Adrenal gland (tissue), 5 donors: Measurements from ENCODE around the gene BMPR1B.

Experiments
- POLR2A ChIP-seq, 2 donors: fragments of 450-650 bp; IDR thresholded peaks; one replicate each; pipeline ENCODE4 v1.6.1; 2017; ENCODE audit warnings: antibody characterized with exemption in 2 of 2, mild to moderate bottlenecking in 2 of 2, moderate library complexity in 1 of 2
- TF ChIP-seq, protein P1 (sequence below), 6 experiments: fragments of 450-650 bp in 4 of 6; fragments of 200-600 bp in 2 of 6; sonication (generic) in 1 of 6; IDR thresholded peaks; 1 replicate in 5 of 6; 2 replicates in 1 of 6; pipeline versions ENCODE4 v1.5.1 to v1.8.0; 2016 to 2021; ENCODE audit warnings: antibody characterized with exemption in 6 of 6, mild to moderate bottlenecking in 2 of 6, moderate library complexity in 1 of 6
- donor health status: DM: no; HTN: no; CAD: no.

DNA sequence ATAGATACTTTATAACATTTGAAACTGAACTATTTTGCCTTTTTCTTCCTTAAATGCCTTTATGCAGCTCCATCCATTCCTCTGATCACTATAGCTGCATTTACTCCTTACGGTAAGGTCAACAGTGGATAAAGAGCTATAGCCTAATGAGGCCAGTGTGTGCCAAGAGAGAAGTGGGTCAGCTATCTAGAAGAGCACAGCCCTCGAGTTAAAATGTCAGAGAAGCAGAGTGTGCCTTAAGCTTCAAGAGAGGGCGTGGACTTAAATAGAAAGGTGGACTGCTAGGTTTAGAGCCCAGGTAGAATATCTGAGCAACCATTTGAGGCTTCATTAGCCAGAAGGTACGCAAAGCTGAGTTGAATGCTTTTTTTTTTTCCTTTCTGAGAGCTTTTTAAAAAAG, 347.4 kb downstream of the BMPR1B start:
- TF ChIP-seq, protein P1, sequence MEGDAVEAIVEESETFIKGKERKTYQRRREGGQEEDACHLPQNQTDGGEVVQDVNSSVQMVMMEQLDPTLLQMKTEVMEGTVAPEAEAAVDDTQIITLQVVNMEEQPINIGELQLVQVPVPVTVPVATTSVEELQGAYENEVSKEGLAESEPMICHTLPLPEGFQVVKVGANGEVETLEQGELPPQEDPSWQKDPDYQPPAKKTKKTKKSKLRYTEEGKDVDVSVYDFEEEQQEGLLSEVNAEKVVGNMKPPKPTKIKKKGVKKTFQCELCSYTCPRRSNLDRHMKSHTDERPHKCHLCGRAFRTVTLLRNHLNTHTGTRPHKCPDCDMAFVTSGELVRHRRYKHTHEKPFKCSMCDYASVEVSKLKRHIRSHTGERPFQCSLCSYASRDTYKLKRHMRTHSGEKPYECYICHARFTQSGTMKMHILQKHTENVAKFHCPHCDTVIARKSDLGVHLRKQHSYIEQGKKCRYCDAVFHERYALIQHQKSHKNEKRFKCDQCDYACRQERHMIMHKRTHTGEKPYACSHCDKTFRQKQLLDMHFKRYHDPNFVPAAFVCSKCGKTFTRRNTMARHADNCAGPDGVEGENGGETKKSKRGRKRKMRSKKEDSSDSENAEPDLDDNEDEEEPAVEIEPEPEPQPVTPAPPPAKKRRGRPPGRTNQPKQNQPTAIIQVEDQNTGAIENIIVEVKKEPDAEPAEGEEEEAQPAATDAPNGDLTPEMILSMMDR (IDR thresholded peaks at IDR 0.05): no peak
- TF ChIP-seq POLR2A (IDR thresholded peaks at IDR 0.05): no peak
